Measurements from ENCODE around the gene COL28A1. TPM values are rescaled to one million over a fixed set of nuclear protein-coding genes. Genes with fewer than 3 reads are reported as not detected.

COL28A1 gene
- total and polyA plus RNA-seq, 2 experiments from 2014 or later = 0.31 to 0.70 TPM

- no peak for TF ChIP-seq EZH2phosphoT487 (IDR thresholded peaks at IDR 0.05; ENCODE audit: unreplicated experiment)
- no peak for TF ChIP-seq ZNF331 (CRISPR knock-in tag; IDR thresholded peaks at IDR 0.05; ENCODE audit: low read depth)
- TF ChIP-seq, protein P1, sequence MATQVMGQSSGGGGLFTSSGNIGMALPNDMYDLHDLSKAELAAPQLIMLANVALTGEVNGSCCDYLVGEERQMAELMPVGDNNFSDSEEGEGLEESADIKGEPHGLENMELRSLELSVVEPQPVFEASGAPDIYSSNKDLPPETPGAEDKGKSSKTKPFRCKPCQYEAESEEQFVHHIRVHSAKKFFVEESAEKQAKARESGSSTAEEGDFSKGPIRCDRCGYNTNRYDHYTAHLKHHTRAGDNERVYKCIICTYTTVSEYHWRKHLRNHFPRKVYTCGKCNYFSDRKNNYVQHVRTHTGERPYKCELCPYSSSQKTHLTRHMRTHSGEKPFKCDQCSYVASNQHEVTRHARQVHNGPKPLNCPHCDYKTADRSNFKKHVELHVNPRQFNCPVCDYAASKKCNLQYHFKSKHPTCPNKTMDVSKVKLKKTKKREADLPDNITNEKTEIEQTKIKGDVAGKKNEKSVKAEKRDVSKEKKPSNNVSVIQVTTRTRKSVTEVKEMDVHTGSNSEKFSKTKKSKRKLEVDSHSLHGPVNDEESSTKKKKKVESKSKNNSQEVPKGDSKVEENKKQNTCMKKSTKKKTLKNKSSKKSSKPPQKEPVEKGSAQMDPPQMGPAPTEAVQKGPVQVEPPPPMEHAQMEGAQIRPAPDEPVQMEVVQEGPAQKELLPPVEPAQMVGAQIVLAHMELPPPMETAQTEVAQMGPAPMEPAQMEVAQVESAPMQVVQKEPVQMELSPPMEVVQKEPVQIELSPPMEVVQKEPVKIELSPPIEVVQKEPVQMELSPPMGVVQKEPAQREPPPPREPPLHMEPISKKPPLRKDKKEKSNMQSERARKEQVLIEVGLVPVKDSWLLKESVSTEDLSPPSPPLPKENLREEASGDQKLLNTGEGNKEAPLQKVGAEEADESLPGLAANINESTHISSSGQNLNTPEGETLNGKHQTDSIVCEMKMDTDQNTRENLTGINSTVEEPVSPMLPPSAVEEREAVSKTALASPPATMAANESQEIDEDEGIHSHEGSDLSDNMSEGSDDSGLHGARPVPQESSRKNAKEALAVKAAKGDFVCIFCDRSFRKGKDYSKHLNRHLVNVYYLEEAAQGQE (IDR thresholded peaks at IDR 0.05; ENCODE audit: unreplicated experiment) = no peak
- TF ChIP-seq, protein P2, sequence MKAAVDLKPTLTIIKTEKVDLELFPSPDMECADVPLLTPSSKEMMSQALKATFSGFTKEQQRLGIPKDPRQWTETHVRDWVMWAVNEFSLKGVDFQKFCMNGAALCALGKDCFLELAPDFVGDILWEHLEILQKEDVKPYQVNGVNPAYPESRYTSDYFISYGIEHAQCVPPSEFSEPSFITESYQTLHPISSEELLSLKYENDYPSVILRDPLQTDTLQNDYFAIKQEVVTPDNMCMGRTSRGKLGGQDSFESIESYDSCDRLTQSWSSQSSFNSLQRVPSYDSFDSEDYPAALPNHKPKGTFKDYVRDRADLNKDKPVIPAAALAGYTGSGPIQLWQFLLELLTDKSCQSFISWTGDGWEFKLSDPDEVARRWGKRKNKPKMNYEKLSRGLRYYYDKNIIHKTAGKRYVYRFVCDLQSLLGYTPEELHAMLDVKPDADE (IDR thresholded peaks at IDR 0.05) = no peak
- no peak for TF ChIP-seq ZNF114 (CRISPR knock-in tag; IDR thresholded peaks at IDR 0.05)
- TF ChIP-seq ZNF462 (CRISPR knock-in tag; IDR thresholded peaks at IDR 0.05) = no peak
- TF ChIP-seq JUNB (IDR thresholded peaks at IDR 0.05; ENCODE audit: unreplicated experiment) = no peak
- no peak for TF ChIP-seq STAT1 (IDR thresholded peaks at IDR 0.05; ENCODE audit: unreplicated experiment)
- no peak for TF ChIP-seq NANOG (IDR thresholded peaks at IDR 0.05; ENCODE audit: borderline replicate concordance)
- TF ChIP-seq EZH2 (IDR thresholded peaks at IDR 0.05; ENCODE audit: low read depth, unreplicated experiment) = no peak
- peaks cover 2% of the 10 kb centered on the region; the same call in 1 of the 3 replicates for H3K4me1 Mint-ChIP-seq
- no peak for ATAC-seq
Observed at GRCh38 chr7:7554649-7555575, 19.2 kb upstream of the COL28A1 start.

More at GRCh38 chr7:7554649-7555575, 19.2 kb upstream of the COL28A1 start:
- Histone ChIP-seq H3K4me1 (ENCODE audit: insufficient read depth) (no peaks in the 10 kb centered on the region), H3K36me3 (ENCODE audit: insufficient read depth) (no peaks in the 10 kb centered on the region), H3K4me2 (no peak overlapping the region), H3K9me2 (ENCODE audit: insufficient read depth) (no peaks in the 10 kb centered on the region), H2AFZ (peak overlapping the region; percentile 39; the same call in 1 of the 2 replicates), H3K4me3 (no peak overlapping the region), H3F3A (replicated peaks; ENCODE audit: low read depth) (no peaks in the 10 kb centered on the region), H3K27me3 (ENCODE audit: insufficient read depth) (no peaks in the 10 kb centered on the region), H4K20me1 (replicated peaks; ENCODE audit: insufficient read depth) (no peaks in the 10 kb centered on the region), H3K27ac (ENCODE audit: low read depth) (no peak overlapping the region), H3K79me2 (replicated peaks; ENCODE audit: insufficient read depth) (no peaks in the 10 kb centered on the region)
- peaks cover 6% of the 10 kb centered on the region; the same call in 1 of the 3 replicates for H3K9me3 Mint-ChIP-seq
- H3K27me3 Mint-ChIP-seq (ENCODE audit: insufficient read depth, low read depth, poor library complexity) = peaks cover 3% of the 10 kb centered on the region
- no peak overlapping the region for H3K4me3 Mint-ChIP-seq
- no peak overlapping the region for H3K27ac Mint-ChIP-seq
- H3K36me3 Mint-ChIP-seq (ENCODE audit: low read depth) = peaks cover 17% of the 10 kb centered on the region; the same call in 2 of the 3 replicates
- DNase-seq (ENCODE audit: low spot score) = no peak
